Fibroblast of mammary gland (primary cell): ENCODE results near the gene LARP1.
"Not testable (repeated sequence)": the region's sequence is repeated elsewhere in the genome, so short reads cannot be mapped to it uniquely, and the experiment has no call there.

Experiments used
- DNase-seq: peaks from one replicate; pipeline ENCODE4 v3.0.0-alpha.2; 2010; ENCODE audit warnings: low read depth
- H3K4me3 ChIP-seq: 2 replicates; pipeline ENCODE4 v1.5.1; 2011; ENCODE audit warnings: low read depth, mild to moderate bottlenecking, low read length, moderate library complexity; ENCODE audit not compliant: control insufficient read depth
- TF ChIP-seq, protein P1 (sequence below): conservative IDR thresholded peaks from 2 replicates; pipeline ENCODE4 v1.5.1; 2011; ENCODE audit warnings: low read depth, low read length, inconsistent platforms; ENCODE audit not compliant: control insufficient read depth, insufficient read depth

Gene LARP1

DNA sequence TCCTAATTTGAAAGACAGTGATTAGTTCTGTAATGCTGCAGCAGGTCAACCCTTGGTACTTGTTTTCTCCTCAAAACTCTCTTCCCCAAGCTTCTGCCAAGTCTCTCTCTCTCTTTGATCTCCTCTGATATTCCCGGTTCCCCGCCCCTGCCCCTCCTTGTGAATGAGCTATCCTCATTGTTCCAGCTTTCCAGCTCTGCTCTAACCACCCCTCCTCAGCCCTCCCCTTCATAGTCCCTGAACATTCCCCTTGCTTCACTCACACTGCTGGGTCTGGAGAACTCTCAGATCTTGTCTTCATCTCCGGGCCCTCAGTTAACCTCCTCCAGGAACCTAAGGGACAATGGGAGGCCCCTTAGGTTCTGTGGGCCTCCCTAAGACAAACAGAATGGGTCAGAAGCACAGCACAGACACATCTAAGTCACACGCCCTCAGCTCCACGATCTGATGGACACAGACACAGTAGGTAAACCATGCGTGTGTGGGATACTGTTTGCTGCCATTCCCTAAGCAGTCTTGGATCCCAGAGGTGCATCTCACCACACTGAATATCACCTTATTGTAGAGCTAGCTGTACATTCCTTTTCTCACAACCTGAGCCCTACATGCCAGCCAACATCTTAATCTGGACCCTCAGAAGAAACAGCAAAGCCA, 17.4 kb upstream of the LARP1 start:
- H3K4me3 ChIP-seq, result no peak overlapping the region
- TF ChIP-seq, protein P1, sequence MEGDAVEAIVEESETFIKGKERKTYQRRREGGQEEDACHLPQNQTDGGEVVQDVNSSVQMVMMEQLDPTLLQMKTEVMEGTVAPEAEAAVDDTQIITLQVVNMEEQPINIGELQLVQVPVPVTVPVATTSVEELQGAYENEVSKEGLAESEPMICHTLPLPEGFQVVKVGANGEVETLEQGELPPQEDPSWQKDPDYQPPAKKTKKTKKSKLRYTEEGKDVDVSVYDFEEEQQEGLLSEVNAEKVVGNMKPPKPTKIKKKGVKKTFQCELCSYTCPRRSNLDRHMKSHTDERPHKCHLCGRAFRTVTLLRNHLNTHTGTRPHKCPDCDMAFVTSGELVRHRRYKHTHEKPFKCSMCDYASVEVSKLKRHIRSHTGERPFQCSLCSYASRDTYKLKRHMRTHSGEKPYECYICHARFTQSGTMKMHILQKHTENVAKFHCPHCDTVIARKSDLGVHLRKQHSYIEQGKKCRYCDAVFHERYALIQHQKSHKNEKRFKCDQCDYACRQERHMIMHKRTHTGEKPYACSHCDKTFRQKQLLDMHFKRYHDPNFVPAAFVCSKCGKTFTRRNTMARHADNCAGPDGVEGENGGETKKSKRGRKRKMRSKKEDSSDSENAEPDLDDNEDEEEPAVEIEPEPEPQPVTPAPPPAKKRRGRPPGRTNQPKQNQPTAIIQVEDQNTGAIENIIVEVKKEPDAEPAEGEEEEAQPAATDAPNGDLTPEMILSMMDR, result no peak
- no peak for DNase-seq

DNA sequence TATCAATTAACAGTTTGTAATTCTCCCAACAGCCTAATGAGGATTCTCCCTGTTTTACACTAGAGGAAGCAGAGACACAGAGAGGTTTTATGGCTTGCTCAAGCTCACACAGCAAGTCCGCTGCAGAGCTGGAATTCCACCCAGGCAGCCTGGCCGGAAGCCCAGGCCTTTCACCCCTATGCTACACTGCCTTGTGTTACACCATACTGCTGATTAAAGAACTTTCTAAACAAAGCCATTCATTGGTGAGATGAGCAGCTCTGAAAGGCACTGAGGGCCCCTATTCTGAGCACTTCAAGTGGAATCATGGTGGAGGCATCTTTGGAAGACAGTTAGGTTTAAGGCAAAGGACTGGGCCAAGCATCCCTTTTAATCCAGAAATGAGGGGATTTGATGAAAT, 14.7 kb upstream of the LARP1 start:
- TF ChIP-seq, protein P1, result no peak

DNA sequence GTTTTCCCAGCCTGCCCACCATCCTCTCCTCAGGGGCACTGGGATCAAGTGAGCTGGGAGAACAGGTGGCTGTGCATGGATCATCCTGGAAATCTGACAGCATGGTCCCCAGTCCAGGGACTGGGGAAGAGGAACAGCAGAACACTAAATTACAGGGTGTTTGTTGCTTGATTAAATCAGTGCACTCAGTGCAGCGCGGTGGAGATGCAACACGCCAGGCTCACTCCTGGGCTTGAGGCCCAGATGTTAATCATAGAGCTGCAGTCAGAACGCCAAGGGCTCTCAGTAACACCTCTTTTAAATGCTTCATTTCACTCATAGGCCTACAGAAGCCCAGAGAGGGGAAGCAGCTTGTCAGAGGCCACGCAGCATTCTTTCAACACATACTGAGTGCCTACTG, 14.2 kb upstream of the LARP1 start:
- H3K4me3 ChIP-seq, result no peak overlapping the region
- peak; percentile 68 for DNase-seq
- TF ChIP-seq, protein P1, result no peak

More for the DNA sequence above, 14.7 kb upstream of the LARP1 start:
- peak; percentile 73 for DNase-seq
- H3K4me3 ChIP-seq, result no peak overlapping the region

DNA sequence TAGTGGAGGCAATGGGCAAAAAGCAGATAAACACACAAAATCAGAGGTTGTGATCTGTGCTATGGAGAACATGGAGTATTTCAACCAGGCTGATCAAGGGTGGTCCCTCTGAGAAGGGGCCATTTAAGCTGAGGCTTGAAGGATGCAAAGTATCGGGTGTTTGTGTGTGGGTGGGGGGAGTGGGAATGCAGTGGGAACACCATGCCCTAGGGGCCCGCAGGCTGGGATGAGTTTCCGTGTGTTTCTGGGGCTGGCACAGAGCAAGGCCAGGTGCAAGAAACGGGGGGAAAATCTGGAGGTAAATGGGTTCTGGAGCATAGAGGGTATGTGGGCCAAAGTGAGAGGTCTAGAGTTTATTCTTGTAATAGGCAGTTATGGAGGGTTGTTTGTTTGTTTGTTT, 13.8 kb upstream of the LARP1 start:
- TF ChIP-seq, protein P1, result no peak
- DNase-seq, result no peak
- no peak overlapping the region for H3K4me3 ChIP-seq

DNA sequence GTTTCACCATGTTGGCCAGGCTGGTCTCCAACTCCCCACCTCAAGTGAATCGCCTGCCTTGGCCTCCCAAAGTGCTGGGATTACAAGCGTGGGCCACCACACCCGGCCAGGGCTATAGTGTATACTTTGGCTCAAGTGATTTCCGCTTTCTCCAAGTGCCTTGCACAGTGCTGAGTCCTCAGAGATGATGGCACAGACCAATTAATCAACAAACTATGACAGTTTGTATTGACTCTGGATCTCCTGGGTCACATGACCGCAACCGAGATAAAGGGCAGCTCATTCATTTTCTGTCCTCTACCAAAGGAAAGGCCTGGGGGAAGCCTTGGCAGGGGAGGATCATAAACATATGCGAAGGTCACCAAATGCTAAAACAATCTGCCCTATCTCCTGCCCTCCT, 11.4 kb upstream of the LARP1 start:
- TF ChIP-seq, protein P1, result no peak
- H3K4me3 ChIP-seq, result no peak overlapping the region
- no peak for DNase-seq

DNA sequence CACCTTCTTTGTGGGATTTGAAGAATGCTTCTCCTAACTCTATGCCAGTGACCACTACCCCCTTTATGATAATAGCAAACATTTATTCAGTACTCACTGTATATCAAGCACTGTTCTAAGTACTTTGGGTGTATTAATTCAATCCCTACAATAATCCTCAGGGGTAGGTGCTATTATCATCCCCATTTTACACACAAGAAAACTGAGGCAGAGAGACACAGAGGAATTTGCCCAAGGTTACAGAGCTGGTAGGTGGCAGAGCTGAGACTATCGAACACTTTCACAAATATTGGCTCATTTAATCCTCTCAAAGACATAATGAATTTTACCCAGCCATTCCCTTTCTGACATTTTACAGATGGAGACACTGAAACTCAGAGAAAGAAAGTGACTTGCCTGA, 9.8 kb upstream of the LARP1 start:
- H3K4me3 ChIP-seq, result no peak overlapping the region
- TF ChIP-seq, protein P1, result no peak
- no peak for DNase-seq

DNA sequence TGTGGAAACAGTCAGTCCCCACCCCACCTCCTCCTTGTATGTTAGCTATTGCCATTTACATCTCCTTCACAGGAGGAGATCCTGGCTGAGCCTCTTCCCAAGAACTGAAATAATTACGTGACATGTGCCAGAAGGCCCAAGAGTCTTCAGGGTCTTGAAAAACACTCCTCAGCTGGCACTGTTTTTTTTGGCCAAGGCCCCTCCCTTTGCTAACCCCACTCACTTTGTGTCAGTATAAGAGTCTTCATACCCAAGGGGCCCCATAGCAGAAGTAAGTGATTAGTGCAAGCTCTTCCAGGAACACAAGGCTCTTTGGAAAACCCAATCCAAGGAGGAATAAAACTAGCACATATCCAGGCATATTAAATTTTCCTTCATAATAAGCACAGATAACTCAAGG, 5.7 kb upstream of the LARP1 start:
- DNase-seq, result no peak
- H3K4me3 ChIP-seq, result no peak overlapping the region
- TF ChIP-seq, protein P1, result no peak

DNA sequence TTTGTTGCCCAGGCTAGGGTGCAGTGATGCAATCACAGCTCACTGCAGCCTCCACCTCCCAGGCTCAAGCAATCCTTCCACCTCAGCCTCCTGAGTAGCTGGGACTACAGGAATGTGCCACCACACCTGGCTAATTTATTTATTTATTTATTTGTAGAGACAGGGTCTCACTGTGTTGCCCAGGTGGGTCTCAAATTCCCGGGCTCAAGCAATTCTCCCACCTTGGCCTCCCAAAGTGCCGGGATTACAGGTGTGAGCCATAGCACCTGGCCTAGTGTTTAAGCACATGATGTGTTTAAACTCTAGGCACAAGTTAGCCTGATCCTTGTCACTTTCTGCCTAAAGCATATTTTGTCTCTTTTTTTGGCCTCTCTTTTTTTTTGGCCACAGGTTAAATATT, 4.5 kb upstream of the LARP1 start:
- not testable (repeated sequence) for DNase-seq, H3K4me3 ChIP-seq
